T-helper 2 cell treated with Interferon-gamma antibody and Interleukin-4, amounts not matched to agents 100 ng/mL and 5 ng/mL, for 36 hours (primary cell): ENCODE data around the gene CEL. TPM values are rescaled to one million over a fixed set of nuclear protein-coding genes. Genes with fewer than 3 reads are reported as not detected.
"Not testable (repeated sequence)": the region's sequence is repeated elsewhere in the genome, so short reads cannot be mapped to it uniquely, and the experiment has no call there.

Experiments used
- intact Hi-C: fragments of 100-400 bp; cut with micrococcal nuclease; formaldehyde crosslinking; loops from one replicate; pipeline ENCODE4 v1.15.1; 2023
- total RNA-seq: library from RNA; stranded (reverse); gene quantifications from 2 replicates; pipeline ENCODE4 v1.2.3, GENCODE V29; 2022

CEL gene
- total RNA-seq, 1 donor from 2014 or later, result 2.5 TPM

GRCh38 chr9:133063159-133063499 lies 1.3 kb downstream of the CEL start:
- intact Hi-C loops, result no loop called here

- intact Hi-C loops, result no loop called here
Measured at GRCh38 chr9:133063500-133064231, 1.9 kb downstream of the CEL start.

DNA sequence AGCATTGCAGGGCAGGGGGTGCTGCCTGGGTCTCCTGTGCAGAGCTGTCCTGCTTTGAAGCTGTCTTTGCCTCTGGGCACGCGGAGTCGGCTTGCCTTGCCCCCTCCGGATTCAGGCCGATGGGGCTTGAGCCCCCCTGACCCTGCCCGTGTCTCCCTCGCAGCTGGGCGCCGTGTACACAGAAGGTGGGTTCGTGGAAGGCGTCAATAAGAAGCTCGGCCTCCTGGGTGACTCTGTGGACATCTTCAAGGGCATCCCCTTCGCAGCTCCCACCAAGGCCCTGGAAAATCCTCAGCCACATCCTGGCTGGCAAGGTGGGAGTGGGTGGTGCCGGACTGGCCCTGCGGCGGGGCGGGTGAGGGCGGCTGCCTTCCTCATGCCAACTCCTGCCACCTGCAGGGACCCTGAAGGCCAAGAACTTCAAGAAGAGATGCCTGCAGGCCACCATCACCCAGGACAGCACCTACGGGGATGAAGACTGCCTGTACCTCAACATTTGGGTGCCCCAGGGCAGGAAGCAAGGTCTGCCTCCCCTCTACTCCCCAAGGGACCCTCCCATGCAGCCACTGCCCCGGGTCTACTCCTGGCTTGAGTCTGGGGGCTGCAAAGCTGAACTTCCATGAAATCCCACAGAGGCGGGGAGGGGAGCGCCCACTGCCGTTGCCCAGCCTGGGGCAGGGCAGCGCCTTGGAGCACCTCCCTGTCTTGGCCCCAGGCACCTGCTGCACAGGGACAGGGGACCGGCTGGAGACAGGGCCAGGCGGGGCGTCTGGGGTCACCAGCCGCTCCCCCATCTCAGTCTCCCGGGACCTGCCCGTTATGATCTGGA lies 2.7 kb downstream of the CEL start:
- intact Hi-C loops, result no loop called here

DNA sequence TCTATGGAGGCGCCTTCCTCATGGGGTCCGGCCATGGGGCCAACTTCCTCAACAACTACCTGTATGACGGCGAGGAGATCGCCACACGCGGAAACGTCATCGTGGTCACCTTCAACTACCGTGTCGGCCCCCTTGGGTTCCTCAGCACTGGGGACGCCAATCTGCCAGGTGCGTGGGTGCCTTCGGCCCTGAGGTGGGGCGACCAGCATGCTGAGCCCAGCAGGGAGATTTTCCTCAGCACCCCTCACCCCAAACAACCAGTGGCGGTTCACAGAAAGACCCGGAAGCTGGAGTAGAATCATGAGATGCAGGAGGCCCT lies 3.2 kb downstream of the CEL start:
- intact Hi-C loops, result no loop called here

DNA sequence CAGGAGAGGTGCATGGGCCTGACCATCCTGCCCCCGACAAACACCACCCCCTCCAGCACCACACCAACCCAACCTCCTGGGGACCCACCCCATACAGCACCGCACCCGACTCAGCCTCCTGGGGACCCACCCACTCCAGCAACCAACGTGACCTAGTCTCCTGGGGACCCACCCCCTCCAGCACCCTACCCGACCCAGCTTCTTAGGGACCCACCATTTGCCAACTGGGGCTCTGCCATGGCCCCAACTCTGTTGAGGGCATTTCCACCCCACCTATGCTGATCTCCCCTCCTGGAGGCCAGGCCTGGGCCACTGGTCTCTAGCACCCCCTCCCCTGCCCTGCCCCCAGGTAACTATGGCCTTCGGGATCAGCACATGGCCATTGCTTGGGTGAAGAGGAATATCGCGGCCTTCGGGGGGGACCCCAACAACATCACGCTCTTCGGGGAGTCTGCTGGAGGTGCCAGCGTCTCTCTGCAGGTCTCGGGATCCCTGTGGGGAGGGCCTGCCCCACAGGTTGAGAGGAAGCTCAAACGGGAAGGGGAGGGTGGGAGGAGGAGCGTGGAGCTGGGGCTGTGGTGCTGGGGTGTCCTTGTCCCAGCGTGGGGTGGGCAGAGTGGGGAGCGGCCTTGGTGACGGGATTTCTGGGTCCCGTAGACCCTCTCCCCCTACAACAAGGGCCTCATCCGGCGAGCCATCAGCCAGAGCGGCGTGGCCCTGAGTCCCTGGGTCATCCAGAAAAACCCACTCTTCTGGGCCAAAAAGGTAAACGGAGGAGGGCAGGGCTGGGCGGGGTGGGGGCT lies 4.6 kb downstream of the CEL start:
- intact Hi-C loops, result no loop called here

DNA sequence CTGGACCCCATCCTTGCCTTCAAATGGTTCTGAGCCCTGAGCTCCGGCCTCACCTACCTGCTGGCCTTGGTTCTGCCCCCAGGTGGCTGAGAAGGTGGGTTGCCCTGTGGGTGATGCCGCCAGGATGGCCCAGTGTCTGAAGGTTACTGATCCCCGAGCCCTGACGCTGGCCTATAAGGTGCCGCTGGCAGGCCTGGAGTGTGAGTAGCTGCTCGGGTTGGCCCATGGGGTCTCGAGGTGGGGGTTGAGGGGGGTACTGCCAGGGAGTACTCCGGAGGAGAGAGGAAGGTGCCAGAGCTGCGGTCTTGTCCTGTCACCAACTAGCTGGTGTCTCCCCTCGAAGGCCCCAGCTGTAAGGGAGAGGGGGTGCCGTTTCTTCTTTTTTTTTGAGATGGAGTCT lies 5.2 kb downstream of the CEL start:
- intact Hi-C loops, result no loop called here

GRCh38 chr9:133067813-133068212 lies 6.0 kb downstream of the CEL start:
- intact Hi-C loops, result no loop called here

- intact Hi-C loops, result not testable (repeated sequence)
Measured at GRCh38 chr9:133068431-133068830, 6.7 kb downstream of the CEL start.

DNA sequence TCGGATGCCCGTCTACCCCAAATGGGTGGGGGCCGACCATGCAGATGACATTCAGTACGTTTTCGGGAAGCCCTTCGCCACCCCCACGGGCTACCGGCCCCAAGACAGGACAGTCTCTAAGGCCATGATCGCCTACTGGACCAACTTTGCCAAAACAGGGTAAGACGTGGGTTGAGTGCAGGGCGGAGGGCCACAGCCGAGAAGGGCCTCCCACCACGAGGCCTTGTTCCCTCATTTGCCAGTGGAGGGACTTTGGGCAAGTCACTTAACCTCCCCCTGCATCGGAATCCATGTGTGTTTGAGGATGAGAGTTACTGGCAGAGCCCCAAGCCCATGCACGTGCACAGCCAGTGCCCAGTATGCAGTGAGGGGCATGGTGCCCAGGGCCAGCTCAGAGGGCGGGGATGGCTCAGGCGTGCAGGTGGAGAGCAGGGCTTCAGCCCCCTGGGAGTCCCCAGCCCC lies 8.8 kb downstream of the CEL start:
- intact Hi-C loops, result not testable (repeated sequence)

GRCh38 chr9:133070985-133071384 lies 9.2 kb downstream of the CEL start:
- intact Hi-C loops, result not testable (repeated sequence)

GRCh38 chr9:133071484-133072150 lies 9.8 kb downstream of the CEL start:
- intact Hi-C loops, result no loop called here

GRCh38 chr9:133072210-133072609 lies 10.4 kb downstream of the CEL start:
- intact Hi-C loops, result not testable (repeated sequence)

- intact Hi-C loops, result no loop called here
Measured at GRCh38 chr9:133073086-133074014, 11.6 kb downstream of the CEL start.

DNA sequence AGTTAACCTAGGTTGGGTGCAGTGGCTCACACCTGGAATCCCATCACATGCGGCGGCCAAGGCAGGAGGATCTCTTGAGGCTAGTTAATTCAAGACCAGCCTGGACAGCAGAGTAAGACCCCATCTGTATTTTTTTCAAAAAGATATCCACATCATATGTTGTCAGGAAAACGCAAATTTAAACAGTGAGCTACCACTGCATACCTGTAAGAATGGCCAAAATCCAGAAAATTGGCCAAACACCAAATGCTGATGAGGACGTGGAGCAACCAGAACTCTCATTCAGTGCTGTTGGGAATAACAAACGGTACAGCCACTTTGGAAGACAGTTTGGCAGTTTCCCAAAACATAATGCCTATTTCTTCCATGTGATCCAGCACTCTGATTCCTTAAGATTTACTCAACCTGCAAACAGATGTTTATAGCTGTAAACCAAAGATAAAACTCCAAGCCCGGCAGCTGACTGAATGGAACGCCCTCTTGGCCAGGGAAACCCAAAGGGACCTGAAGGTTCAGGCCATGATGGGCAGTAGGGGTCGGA lies 12.4 kb downstream of the CEL start:
- intact Hi-C loops, result no loop called here

GRCh38 chr9:133075925-133076630 lies 14.3 kb downstream of the CEL start:
- intact Hi-C loops, result no loop called here

GRCh38 chr9:133076691-133077090 lies 14.9 kb downstream of the CEL start:
- intact Hi-C loops, result no loop called here

DNA sequence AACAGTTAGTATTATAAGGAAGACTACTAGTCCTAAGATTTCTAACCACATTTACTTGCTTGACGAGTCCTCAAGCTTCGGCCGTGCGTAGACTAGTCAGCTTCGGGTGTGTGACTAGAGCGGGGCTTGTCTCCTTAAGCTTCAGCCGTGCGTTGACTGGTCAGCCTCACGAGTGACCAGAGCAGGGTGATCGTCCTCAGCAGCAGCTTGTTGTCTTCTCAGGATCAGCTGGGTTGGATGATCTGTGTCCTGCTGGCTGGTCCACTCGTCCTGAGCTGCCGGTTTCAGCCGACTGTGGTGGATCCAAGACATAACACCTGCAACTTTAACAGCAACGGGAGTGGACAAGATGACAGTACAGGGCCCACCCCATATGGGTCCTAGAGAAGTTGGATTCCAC lies 16.7 kb downstream of the CEL start:
- intact Hi-C loops, result no loop called here

DNA sequence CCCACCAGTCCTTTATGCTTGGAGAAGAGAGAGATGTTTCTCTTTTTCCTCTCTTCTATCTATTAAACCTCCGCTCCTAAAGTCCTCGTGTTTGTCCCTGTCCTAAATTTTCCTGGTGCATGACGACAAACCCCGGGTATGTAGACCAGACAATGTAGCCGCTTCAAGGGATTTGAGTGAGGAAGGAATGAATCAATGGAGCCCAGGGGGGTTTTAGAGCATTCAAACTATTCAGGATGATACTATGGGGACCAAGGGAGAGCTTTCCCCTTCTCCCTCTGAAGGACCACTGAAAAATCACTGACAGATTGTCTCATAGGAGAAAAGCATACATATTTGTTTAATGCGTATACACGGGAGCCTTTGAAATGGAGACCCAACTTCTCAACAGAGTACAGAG lies 18.4 kb downstream of the CEL start:
- intact Hi-C loops, result no loop called here
